Panc1 (cell line): ENCODE measurements around the gene DDX59. TPM values are rescaled to one million over a fixed set of nuclear protein-coding genes. Genes with fewer than 3 reads are reported as not detected.

Experiments used
- ATAC-seq: fragments of 200-7000 bp; cut with Tn5 transposase; 2 replicates; pipeline ENCODE4 v1.9.1; 2020; ENCODE audit warnings: mild to moderate bottlenecking, moderate library complexity
- BruUV-seq: library from RNA; stranded (reverse); fragments of 400-500 nt; replicated peaks from 2 replicates; lab custom pipeline; 2021; lab: Mats Ljungman, UMichigan
- CTCF ChIA-PET: fragments of 300-600 bp; sonication (Branson Sonifier 250); formaldehyde crosslinking; loops from one replicate; lab custom pipeline; 2022; ENCODE audit warnings: antibody characterized with exemption; lab: Charles Lee
- POLR2A ChIA-PET: fragments of 300-600 bp; sonication (Branson Sonifier 250); formaldehyde crosslinking; loops from one replicate; lab custom pipeline; 2022; ENCODE audit warnings: antibody characterized with exemption; lab: Charles Lee
- DNase-seq: peaks from one replicate; pipeline ENCODE4 v3.0.0-alpha.2; 2010; ENCODE audit warnings: low read depth, low spot score
- H3K27ac ChIP-seq: 2 replicates; pipeline ENCODE4 v1.5.1; 2011; ENCODE audit warnings: mild to moderate bottlenecking, low read length, inconsistent platforms
- H3K27me3 ChIP-seq: fragments of 200-500 bp; sonication (Bioruptor generic); 2 replicates; pipeline ENCODE4 v1.6.0; 2014; ENCODE audit warnings: low read length, inconsistent platforms; ENCODE audit not compliant: control insufficient read depth, insufficient read depth
- H3K36me3 ChIP-seq: fragments of 200-500 bp; sonication (Bioruptor generic); 2 replicates; pipeline ENCODE4 v1.5.1; 2014; ENCODE audit warnings: inconsistent platforms, mild to moderate bottlenecking, low read length, moderate library complexity; ENCODE audit not compliant: control insufficient read depth, insufficient read depth
- H3K4me1 ChIP-seq: 2 replicates; pipeline ENCODE4 v1.5.1; 2011; ENCODE audit warnings: inconsistent platforms, mild to moderate bottlenecking, low read length, moderate library complexity; ENCODE audit not compliant: control insufficient read depth, insufficient read depth
- H3K4me3 ChIP-seq, 2 experiments: 2 replicates each; pipeline ENCODE4 v1.5.1; 2011 to 2012; ENCODE audit warnings: low read depth in 2 of 2, low read length in 2 of 2, mild to moderate bottlenecking in 2 of 2, inconsistent platforms in 1 of 2, moderate library complexity in 1 of 2
- H3K9me3 ChIP-seq: fragments of 200-500 bp; sonication (Bioruptor generic); 2 replicates; pipeline ENCODE4 v1.5.1; 2014; ENCODE audit warnings: low read depth, mild to moderate bottlenecking, inconsistent platforms, low read length, moderate library complexity; ENCODE audit not compliant: control insufficient read depth, insufficient read depth
- CTCF ChIP-seq: fragments of 450-650 bp; IDR thresholded peaks from 2 replicates; pipeline ENCODE4 v1.5.1; 2017; ENCODE audit warnings: mild to moderate bottlenecking
- POLR2AphosphoS5 ChIP-seq: IDR thresholded peaks from 2 replicates; pipeline ENCODE4 v1.6.1; 2012; ENCODE audit warnings: mild to moderate bottlenecking, low read depth, low read length, moderate library complexity
- REST ChIP-seq, 2 experiments: IDR thresholded peaks; 2 replicates each; pipeline ENCODE4 v1.6.1; 2011 to 2012; ENCODE audit warnings: low read depth in 2 of 2, control low read depth in 1 of 2, low read length in 1 of 2, mild to moderate bottlenecking in 1 of 2, moderate library complexity in 1 of 2; ENCODE audit not compliant: insufficient read depth in 1 of 2
- SIN3A ChIP-seq: IDR thresholded peaks from 2 replicates; pipeline ENCODE4 v1.6.1; 2012; ENCODE audit warnings: low read depth, mild to moderate bottlenecking, low read length, moderate library complexity, borderline replicate concordance; ENCODE audit not compliant: insufficient read depth
- TCF7L2 ChIP-seq: IDR thresholded peaks from 2 replicates; pipeline ENCODE4 v1.6.1; 2011; ENCODE audit warnings: mild to moderate bottlenecking, low read depth, low read length, inconsistent platforms
- in situ Hi-C: cut with HindIII; loops from 2 replicates; pipeline ENCODE4 v1.10.0; 2016; ENCODE audit warnings: low sequenced_read_pairs, low pct_unique_long_range_greater_than_20kb
- intact Hi-C: fragments of 100-400 bp; cut with micrococcal nuclease; formaldehyde crosslinking; loops from one replicate; pipeline ENCODE4 v1.10.0; 2022; ENCODE audit not compliant: unreplicated experiment
- total RNA-seq: library from RNA; stranded (reverse); gene quantifications from one replicate; pipeline ENCODE4 v1.2.1, GENCODE V29; 2021; ENCODE audit not compliant: unreplicated experiment

DDX59 gene
- total RNA-seq, 1 experiment from 2014 or later: 26.4 TPM

GRCh38 chr1:200619894-200620272, 49.8 kb downstream of the DDX59 start:
- BruUV-seq: TSS peak; percentile 77
- Histone ChIP-seq H3K27ac (peak overlapping the region; percentile 84), H3K36me3 (peaks cover 4% of the 10 kb centered on the region; the same call in 1 of the 2 replicates), H3K27me3 (no peaks in the 10 kb centered on the region), H3K4me1 (peaks cover 10% of the 10 kb centered on the region; the same call in 1 of the 2 replicates), H3K4me3 (peak overlapping the region; percentile 69 to 91), H3K9me3 (no peaks in the 10 kb centered on the region)
- no peak for ATAC-seq
- ChIA-PET POLR2A (interaction anchor here (0.7 kb wide), 1 partner anchor 50 kb away, joined by 3 read pairs; the partner anchor contains the start of gene DDX59), CTCF (no interaction called here)
- in situ Hi-C loops (no loop called here), intact Hi-C loops (loop anchor here (2.0 to 10.0 kb wide), 4 partner anchors 122 to 215 kb away; no protein-coding TSS in a partner anchor)
- DNase-seq: no peak
- TF ChIP-seq POLR2AphosphoS5 (no peak), CTCF (no peak), REST (IDR thresholded peaks at IDR 0.05; ENCODE audit: insufficient read depth in 1 of 2, low read depth in 2 of 2, low read length in 1 of 2) (no peak), SIN3A (no peak), TCF7L2 (no peak)

- peaks cover 12% of the 10 kb centered on the region; the same call in 1 of the 2 replicates for H3K36me3 ChIP-seq
- BruUV-seq: no TSS peak
- ATAC-seq (no peak), DNase-seq (no peak)
- TF ChIP-seq POLR2AphosphoS5 (no peak), REST (IDR thresholded peaks at IDR 0.05; ENCODE audit: insufficient read depth in 1 of 2, low read depth in 2 of 2, low read length in 1 of 2) (no peak), SIN3A (no peak), TCF7L2 (no peak), CTCF (no peak)
- H3K4me3 ChIP-seq: no peak overlapping the region
- in situ Hi-C loops: no loop called here
- intact Hi-C loops: no loop called here
- CTCF ChIA-PET: interaction anchor here (0.6 kb wide), 1 partner anchor 11 kb away, joined by 3 read pairs; no protein-coding TSS in a partner anchor
- no peaks in the 10 kb centered on the region for H3K27me3 ChIP-seq
- H3K9me3 ChIP-seq: no peaks in the 10 kb centered on the region
- H3K4me1 ChIP-seq: no peaks in the 10 kb centered on the region
- POLR2A ChIA-PET: interaction anchor here (0.5 to 0.6 kb wide), 2 partner anchors 18 to 824 kb away, joined by 4 to 5 read pairs; no protein-coding TSS in a partner anchor
- H3K27ac ChIP-seq: no peak overlapping the region
Observed at GRCh38 chr1:200610846-200611245, 58.9 kb downstream of the DDX59 start.
